OCI-LY3 (cell line): ENCODE data around the gene NUB1.

Experiments used
- EZH2phosphoT487 ChIP-seq: fragments of 200-600 bp; shearing (Covaris generic); IDR thresholded peaks from 2 replicates; pipeline ENCODE4 v1.6.1; 2018; ENCODE audit warnings: antibody characterized with exemption, mixed run types, low read depth
- TF ChIP-seq, protein P1 (sequence below): fragments of 200-600, 300-600 bp; sonication (generic); IDR thresholded peaks from 2 replicates; pipeline ENCODE4 v1.5.1; 2014; ENCODE audit warnings: antibody characterized with exemption, low read length, low read depth

GRCh38 chr7:151390598-151391357 lies 49.2 kb downstream of the NUB1 start:
- TF ChIP-seq EZH2phosphoT487 = no peak
- TF ChIP-seq, protein P1, sequence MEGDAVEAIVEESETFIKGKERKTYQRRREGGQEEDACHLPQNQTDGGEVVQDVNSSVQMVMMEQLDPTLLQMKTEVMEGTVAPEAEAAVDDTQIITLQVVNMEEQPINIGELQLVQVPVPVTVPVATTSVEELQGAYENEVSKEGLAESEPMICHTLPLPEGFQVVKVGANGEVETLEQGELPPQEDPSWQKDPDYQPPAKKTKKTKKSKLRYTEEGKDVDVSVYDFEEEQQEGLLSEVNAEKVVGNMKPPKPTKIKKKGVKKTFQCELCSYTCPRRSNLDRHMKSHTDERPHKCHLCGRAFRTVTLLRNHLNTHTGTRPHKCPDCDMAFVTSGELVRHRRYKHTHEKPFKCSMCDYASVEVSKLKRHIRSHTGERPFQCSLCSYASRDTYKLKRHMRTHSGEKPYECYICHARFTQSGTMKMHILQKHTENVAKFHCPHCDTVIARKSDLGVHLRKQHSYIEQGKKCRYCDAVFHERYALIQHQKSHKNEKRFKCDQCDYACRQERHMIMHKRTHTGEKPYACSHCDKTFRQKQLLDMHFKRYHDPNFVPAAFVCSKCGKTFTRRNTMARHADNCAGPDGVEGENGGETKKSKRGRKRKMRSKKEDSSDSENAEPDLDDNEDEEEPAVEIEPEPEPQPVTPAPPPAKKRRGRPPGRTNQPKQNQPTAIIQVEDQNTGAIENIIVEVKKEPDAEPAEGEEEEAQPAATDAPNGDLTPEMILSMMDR = no peak
